ENCODE data around the gene C10orf53.
"Not testable (repeated sequence)": the region's sequence is repeated elsewhere in the genome, so short reads cannot be mapped to it uniquely, and the experiment has no call there.

Gene C10orf53

DNA sequence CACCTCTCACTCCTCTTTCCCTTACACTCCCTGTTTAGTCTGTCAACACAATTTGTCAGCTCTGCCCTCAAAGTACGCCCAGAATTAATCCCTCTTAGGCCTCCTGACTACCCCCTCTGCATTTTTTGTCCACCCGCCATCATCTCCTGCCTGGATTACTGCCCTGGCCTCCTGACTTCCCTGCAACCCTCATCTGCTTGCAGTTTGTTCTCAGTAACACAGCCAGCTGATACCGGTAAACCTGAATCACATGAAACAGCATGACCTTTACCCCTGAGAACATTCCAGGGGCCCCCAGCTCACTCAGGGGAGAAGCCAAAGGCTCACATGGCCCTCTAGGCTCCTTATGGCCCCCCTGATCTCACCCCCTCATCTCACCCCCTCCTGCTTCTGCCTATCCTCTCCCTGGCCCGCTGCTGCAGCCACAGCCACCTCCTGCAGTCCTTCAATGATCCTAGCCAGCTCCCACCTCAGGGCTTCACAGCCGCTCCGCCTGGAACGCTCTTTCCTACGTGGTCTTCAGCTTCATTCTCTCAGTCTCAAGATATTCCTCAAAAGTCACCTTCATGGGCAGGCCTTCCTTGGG lies 8.9 kb downstream of the C10orf53 start:
- no peak for DNase-seq (ENCODE audit: low spot score)

DNA sequence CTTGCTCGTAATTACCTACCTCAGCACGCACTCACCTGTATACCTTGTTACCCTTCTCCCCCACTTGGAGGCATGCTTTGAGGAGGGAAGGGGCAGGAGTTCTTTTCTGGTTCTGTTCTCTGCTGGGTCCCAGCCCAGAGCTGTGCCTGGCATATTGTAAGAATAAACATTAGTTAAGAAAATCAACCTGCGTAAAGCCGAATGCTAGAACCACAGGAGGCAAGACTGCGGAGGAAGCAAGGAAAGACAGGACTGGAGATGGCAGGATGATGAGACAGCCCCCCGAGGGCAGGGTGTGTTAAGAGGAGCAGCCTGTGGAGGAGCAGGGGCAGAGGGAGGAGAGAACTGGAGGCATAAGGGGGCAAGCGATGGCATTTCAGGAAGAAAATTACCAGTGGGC lies 9.5 kb downstream of the C10orf53 start:
- no peak for DNase-seq (ENCODE audit: low spot score)

DNA sequence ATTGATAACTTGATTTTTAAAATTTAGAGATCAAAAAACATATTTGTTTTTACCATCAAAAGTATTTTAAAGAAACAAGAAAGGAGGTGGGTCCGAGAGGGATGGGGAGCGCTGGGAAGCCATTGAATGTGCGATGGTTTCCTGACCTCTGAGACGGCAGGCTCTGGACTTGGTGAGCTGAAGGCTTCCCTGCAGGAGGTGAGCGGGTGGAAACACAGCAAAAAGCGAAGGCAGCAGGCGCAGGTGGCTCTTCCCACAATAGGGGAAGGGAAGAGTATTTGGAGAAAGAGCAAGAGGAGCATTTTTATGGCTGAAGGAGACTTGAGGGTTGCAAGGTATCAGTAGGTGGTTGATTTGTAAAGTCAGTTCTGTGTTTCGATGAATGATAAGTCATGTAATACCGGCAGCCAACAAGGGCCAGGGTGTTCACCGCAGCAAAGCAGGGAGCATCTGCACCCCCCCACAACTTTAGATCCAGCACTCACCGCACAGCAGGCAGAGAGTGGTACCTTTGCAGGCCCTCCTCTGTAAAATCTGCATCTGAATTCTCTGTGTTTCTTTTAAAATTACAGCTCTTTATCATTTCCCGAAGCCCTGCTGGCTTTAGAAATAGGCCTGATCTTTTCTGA lies 10.5 kb downstream of the C10orf53 start:
- no peak for DNase-seq (ENCODE audit: low spot score)

DNA sequence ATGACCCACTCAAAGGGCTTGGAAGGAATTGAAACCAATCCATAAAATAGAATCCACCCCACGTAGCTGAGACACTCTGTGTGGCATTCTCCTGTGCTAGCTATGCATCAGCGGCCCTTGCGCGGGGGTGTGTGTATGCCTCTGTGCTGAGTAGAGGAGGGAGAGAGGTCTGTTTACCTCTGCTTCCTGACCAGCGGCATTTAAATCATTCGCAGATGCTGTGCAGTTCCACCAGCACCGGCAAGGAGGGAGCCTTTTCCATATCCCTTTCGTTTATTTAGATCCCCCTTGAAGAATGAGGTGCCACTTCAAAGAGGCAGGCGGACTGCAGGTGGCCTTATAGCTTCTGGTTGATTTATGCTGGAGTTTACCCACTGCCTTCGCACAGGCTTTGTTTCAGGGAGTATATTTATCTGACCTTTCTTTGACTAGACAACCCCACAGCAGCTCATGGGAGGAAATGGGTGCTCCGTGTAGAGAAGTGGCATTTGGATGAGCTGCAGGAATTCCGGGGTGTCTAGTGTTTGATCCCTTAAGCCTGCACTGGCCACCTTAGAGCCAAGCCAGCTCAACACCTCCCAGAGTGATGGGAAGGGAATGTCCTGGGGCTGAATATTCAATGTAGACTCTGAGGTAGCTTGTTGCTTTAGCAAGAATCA lies 11.4 kb downstream of the C10orf53 start:
- no peak for DNase-seq (ENCODE audit: low spot score)

DNA sequence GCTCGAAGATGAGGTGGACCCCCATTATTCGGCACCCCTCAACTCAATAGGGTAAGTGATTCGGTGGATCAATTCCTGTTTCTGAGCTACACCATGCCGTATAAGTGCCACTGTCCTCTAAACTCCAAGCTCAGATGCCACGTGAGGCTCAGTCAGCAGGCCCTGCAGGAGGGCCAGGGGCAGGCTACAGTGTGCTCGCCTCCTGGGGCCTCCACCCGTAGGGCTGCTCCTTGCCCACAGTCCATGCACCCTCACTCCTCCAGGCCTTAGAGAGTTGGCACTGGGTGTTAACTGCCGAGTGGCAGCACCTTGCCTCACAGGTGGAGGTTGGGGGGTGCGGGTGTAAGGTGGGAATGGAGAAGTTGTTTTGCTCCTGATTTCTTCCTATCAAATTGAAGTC lies 12.1 kb downstream of the C10orf53 start:
- DNase-seq (ENCODE audit: low spot score), result no peak

DNA sequence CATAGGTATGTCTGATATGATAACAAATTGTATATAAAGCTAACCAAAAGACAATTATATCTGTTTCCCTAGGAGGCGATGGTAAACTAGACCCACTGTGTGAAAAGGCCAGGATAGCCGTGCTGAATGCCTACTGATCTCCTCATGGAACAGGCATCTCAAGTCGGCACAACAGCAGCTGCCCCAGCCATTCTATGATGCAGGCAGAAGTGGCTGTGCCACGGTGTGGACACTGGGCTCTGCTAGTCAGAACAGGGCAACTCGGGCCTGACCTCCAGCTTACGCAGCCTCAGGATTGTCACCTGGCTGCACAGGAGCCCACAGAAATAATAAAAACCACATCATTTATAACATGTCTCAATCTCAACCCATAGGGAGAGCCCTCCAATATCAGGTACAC lies 15.0 kb downstream of the C10orf53 start:
- no peak for DNase-seq (ENCODE audit: low spot score)

DNA sequence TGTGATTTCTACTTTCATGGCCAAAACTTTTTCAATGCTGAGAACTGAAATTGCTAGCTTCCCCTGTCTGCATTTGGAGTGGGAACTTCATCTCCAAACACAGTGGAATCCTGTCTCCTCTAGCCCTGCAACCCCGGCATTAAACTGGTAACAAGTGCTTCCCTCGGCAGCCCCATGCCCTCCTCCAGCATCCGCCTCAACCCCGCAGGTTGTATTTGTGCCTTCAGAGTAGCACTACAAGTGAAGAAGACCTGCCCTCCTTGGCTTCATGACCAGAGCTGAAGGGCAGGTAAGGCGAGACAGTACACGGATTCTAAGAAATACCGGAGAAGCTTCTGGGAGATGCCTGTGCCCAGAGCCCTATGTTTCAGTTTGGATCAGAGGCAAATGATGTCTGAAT lies 16.9 kb downstream of the C10orf53 start:
- no peak for DNase-seq (ENCODE audit: low spot score)

DNA sequence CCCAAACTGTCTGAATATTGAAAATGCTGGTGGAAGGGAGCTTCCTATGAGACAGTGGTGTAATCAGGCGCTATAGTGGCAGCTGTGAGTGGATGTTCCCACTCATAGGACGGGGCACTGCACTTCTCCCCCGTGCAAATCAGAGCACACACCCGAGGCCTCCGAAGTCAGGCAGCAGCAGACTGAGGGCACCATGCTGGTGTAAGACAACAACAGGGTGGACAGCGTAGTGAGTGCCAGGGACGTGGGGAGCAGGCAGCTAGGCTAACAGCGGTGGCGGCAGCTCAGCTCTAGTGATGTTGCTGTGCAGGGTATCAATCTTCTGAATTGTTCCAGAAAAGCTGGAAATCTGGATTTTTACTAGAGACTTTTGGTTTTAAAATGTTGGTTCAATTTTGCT lies 19.2 kb downstream of the C10orf53 start:
- DNase-seq (ENCODE audit: low spot score), result no peak

DNA sequence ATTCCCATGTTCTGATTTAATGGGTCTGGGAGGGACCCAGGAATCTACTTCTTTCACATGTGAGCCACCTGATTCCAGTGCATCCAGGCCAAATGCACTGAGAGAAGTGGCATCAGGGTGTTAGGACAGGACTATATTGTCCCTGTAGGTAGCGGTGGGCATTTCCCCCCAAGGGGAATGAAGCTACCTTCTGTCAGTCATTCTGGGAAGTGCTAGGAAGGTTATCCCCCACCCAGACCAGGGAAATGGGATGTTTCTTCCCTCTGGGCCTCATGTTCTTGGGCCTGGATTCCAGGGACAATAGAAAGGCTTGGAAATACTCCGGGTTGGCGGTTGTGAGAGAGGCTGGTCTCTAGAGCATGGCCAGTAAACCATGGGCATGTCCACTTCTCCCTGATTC lies 20.8 kb downstream of the C10orf53 start:
- no peak for DNase-seq (ENCODE audit: low spot score)

DNA sequence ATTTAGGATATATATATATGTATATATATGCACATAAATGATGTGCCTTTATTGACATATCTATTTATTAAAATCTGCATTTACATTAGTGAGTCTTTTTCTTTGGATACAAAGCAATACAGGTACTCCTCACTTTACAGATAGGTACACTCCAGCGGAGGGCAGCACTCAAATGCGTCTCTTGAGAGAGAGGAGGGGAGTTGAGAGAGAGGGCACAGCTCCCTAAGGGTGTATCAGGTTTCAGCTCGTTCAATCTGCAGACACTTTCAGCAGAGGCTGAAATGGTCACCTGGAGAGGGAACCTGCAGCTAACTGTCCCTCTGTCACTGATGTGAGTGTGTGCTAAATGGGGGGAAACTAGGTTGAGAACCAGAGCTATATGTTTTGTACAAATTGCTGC lies 21.5 kb downstream of the C10orf53 start:
- DNase-seq (ENCODE audit: low spot score), result no peak

DNA sequence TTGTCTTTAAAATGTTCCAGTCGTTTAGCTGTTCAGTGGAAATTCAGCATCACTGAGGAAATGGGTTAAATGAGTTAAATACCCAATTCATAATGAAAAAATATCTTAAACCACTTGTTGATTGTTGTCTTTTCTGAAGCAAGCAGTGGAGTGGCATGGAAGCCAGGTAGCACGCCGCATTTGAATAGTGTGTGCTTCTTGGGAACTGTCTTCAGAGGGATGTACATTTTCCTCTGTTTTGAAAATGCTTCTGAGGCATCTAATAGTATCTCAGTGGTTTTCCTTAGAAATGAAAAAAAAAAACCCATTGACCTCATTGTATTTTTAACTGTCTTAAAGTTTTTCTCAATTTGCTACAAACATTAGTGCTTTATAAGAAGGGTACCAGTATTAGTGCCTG lies 28.1 kb downstream of the C10orf53 start:
- DNase-seq (ENCODE audit: low spot score), result no peak

DNA sequence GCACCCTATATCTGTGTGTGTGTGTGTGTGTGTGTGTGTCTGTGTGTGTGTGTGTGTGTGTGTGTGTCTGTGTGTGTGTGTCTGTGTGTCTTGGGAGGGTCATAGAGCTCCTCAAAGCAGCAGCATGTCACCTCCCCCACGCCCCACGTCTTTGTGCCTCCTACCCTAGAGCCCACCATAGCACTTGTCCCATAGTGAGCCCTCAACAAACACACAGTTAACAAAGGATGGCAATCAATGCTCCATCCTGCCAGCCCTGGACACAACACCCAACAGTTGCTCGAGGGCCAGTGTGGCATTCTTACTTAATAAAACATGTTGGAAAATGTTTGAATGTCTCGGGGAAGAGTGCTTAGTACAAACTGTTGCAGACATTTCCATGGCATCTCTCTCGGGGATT lies 30.5 kb downstream of the C10orf53 start:
- no peak for DNase-seq (ENCODE audit: low spot score)

DNA sequence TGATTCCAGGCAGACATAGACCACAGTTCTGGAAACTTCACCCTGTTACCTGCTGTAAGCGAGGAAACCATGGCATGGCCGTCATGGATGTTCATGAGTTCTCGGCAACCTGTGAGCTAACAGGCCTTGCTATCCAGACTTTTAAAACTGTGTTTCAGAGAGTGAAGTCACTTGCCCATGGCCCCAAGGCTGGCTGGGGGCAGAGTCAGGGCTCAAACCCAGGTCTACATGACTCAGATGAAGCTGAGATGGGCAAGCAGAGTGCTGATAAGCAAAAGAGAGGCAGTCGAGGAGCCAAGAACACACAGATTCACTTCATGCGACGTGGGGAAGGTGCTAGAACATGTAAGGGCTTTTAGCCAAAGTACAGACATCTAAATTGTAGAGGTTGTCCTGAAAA lies 31.5 kb downstream of the C10orf53 start:
- no peak for DNase-seq (ENCODE audit: low spot score)

DNA sequence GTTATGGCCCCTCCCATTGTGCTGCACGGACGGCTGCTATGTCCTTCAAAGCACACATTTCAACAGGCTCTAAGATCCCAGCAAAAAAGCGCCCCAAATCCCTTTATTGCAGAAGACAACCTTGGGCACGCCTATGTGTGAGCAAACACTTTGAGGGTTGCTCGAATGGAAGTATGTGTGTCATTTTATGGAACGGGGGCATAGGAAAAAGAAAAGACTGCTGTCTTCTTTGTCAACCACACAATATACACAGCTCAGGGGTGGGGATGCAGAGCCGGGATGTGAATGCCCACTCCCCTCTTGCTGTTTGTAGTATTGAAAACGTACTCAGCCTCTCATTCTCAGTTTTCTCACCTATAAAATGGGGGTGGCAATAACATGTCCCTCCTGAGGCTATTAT lies 32.0 kb downstream of the C10orf53 start:
- no peak for DNase-seq (ENCODE audit: low spot score)

DNA sequence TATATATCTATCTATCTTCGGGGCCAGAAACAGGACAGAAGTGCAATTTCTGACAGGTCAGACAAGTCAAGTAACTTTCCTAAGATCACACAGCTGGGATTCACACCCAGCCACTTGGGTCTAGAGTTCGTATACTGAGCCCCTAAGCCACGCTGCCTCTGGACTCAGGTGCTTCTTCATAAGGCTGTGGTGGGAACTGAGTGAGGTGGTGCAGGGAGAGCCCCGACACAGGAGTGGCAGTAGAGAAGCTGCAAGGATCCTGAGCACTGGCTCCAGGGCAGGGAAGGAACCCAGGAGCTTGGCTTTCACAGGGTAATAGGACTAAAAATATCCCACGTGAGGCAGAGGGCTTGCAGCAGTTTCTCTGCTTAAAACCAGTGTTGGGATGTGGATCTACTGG lies 33.8 kb downstream of the C10orf53 start:
- no peak for DNase-seq (ENCODE audit: low spot score)

DNA sequence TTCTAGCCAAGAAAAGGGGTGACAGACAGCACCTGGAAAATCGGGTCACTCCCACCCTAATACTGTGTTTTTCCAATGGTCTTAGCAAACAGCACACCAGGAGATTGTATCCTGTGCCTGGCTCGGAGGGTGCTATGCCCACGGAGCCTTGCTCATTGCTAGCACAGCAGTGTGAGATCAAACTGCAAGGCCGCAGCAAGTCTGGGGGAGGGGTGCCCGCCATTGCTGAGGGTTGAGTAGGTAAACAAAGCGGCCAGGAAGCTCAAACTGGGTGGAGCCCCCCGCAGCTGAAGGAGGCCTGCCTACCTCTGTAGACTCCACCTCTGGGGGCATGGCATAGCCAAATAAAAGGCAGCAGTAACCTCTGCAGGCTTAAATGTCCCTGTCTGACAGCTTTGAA lies 35.7 kb downstream of the C10orf53 start:
- not testable (repeated sequence) for DNase-seq (ENCODE audit: low spot score)

DNA sequence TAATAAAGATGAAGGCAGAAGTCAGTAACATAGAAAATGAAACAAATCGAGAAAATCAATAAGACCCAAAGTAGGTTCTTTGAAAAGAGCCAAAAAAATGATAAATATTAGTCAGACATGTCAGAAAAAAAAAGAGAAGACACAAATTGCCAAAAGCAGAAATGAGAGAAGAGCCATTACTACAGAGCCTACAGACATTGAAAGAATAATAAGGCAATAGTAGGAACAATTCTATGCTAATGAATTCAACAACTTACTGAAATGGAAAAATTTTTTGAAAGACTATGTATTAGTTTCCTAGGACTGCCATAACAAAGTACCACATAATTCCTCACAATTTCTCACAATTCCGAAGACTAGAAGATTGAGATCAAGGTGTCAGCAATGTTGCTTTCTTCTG lies 47.1 kb downstream of the C10orf53 start:
- no peak for DNase-seq (ENCODE audit: low spot score)

DNA sequence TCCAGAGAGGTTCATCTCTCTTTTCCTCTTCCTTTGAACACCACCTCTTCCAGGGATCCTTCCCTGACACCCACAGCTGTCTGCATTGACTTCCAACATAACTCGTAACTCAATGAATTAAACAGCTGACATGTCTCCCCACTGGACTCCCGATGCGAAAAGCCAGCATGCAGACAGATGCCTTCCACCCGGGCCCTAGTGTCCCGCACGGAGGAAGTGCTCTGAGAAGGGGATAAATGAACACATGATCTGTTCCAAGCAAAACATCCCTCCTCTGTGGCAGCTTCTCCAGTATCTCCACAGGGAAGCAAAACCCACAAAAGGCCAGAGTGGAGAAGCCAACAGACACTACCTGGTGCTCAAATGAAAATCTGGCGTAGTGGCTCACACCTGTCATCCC lies 54.4 kb downstream of the C10orf53 start:
- DNase-seq (ENCODE audit: low spot score), result no peak

DNA sequence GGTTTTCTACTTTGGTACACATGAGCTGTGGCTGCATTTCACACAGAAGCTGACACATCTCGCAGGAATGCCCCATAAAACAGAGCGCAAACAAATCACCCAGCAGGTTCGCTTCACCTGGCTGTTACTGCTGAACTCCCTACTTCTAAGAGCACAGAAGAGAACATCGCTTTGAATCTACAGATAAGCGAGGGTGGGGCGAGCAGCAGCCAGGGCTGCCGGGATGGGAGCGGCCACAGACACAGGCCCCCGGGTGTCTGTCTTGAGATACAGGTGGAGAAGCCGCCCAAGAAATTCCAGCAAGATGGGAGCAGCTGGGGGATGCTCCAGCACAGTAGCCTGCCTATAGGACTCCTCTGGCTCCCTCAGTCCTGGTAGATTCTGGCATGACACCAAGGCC lies 55.2 kb downstream of the C10orf53 start:
- DNase-seq (ENCODE audit: low spot score), result no peak

DNA sequence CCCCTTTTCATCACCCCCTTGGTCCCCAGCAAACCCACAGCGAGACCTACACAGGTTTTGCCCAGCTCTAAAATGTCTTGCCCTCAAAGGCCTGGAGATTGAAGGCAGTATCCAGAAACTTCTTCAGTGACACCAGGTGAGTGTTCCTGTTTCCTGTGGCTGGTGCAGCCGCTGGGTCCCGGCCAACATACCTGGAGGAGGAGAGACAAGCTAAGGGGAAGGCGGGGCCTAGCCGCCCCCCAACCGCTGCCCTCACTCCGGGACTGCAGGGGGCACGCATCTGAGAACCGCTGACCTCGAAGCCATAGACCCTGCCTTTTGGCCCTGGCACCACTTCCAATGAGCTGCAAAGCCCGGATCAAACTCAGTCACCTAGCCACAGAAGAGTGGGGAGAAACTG lies 55.7 kb downstream of the C10orf53 start:
- DNase-seq (ENCODE audit: low spot score), result no peak

DNA sequence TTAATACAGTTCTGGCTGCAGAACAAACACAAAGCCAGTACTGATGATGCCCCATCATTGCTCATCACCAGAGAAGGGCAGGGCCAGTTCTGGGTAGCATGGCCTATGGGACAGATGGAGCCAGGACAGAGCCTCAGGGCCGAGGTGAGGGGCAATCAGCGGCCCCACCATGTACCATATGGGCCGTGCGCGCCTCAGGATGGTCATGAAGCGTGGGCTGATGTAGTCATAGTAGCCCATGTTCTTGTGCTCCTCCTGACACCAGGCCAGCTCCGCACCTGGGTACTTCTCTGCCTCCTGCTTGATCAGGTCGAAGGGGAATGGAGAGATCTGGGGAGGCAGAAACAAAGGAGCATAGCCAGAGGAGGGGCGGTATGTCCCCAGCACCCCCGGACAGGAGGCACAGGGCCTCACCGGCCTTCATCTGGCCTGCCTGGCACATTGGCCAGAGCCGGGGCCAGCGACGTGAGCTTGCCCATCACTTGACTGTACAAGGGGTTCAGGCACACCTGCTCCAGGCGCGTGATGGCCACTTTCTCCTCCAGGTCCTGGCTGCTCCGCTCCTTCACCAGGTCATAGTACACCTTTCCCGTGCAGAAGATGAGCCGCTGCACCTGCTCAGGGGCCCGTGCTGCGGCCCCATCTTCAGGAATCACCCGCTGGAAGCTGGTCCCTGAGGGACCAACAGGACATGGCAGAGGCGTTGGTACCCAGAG lies 56.6 kb downstream of the C10orf53 start:
- DNase-seq (ENCODE audit: low spot score), result no peak

DNA sequence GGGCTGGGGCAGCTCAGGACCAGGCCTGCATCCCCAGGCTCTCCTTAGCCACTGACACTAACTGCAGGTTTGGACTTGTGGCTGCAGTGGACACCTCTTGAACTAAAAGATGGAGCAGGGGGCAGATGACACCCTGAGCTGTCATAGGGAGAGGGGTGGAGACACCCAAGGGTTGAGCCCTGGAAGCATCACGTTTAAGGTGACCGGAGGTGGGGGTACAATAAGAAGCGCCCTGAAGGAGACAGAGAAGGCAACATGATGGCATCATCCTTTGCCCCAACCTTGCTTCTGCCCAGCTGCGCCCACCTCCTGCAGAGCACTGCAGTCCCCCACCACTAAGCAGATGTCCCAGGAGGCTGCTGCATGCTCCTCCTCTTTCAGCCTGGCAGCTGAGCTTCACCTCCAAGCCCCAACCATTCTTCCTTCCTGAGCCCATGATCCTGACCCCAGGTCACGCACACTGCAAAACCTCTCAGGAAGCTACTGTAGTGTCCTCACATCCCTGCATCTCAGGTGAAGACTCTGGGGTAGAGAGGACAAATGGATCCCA lies 57.2 kb downstream of the C10orf53 start:
- no peak for DNase-seq (ENCODE audit: low spot score)
